Stomach (tissue), 4 donors: ENCODE data around the gene SNAPC4.

ENCODE experiments used
- CTCF ChIP-seq, 7 experiments: fragments of 450-650 bp in 4 of 7; fragments of 200-600 bp in 3 of 7; sonication (generic) in 3 of 7; IDR thresholded peaks; one replicate each; pipeline ENCODE4 v1.5.1; 2016 to 2019; ENCODE audit warnings: antibody characterized with exemption in 7 of 7, control low read depth in 2 of 7, mild to moderate bottlenecking in 1 of 7
- EP300 ChIP-seq: sonication (generic); formaldehyde crosslinking; IDR thresholded peaks from one replicate; pipeline ENCODE4 v1.6.1; 2017; ENCODE audit warnings: antibody characterized with exemption
- POLR2A ChIP-seq, 4 donors: fragments of 450-650 bp; IDR thresholded peaks; one replicate each; pipeline ENCODE4 v1.6.1; 2016; ENCODE audit warnings: antibody characterized with exemption in 4 of 4, control low read depth in 2 of 4, mild to moderate bottlenecking in 1 of 4, moderate library complexity in 1 of 4
- POLR2AphosphoS5 ChIP-seq, 3 donors: sonication (generic); formaldehyde crosslinking; IDR thresholded peaks; one replicate each; pipeline ENCODE4 v1.6.1; 2016; ENCODE audit warnings: antibody characterized with exemption in 3 of 3

- TF ChIP-seq CTCF (IDR thresholded peaks at IDR 0.05) (no peak), POLR2AphosphoS5 (IDR thresholded peaks at IDR 0.05) (no peak), POLR2A (IDR thresholded peaks at IDR 0.05) (no peak), EP300 (no peak)
Measured at GRCh38 chr9:136395345-136396218, 4.4 kb downstream of the SNAPC4 start.
